Progenitor cell of endocrine pancreas (in vitro differentiated cells): ENCODE data around the gene MNT. TPM values are rescaled to one million over a fixed set of nuclear protein-coding genes. Genes with fewer than 3 reads are reported as not detected.
A peak's percentile ranks its signal among the peaks of the same experiment; 100 is the strongest.

ENCODE experiments used
- DNase-seq: peaks from one replicate; pipeline ENCODE4 v3.0.0; 2021; ENCODE audit warnings: low spot score; ENCODE audit not compliant: unreplicated experiment
- H3K27ac Mint-ChIP-seq: 2 replicates; pipeline ENCODE4 v1.8.0; 2021; ENCODE audit warnings: mild to moderate bottlenecking, moderate library complexity, mixed read lengths
- H3K27me3 Mint-ChIP-seq: 2 replicates; pipeline ENCODE4 v1.8.0; 2021; ENCODE audit warnings: mixed read lengths
- H3K36me3 Mint-ChIP-seq: 2 replicates; pipeline ENCODE4 v1.8.0; 2022; ENCODE audit warnings: mixed read lengths; ENCODE audit not compliant: insufficient read depth
- H3K4me1 Mint-ChIP-seq: 2 replicates; pipeline ENCODE4 v1.8.0; 2021; ENCODE audit warnings: low read depth, mixed read lengths
- H3K4me3 Mint-ChIP-seq: 2 replicates; pipeline ENCODE4 v1.8.0; 2021; ENCODE audit warnings: low read depth, mild to moderate bottlenecking, moderate library complexity, mixed read lengths
- H3K9me3 Mint-ChIP-seq: 2 replicates; pipeline ENCODE4 v1.8.0; 2021; ENCODE audit warnings: low read depth, mixed read lengths
- CTCF ChIP-seq: fragments of 200-600 bp; sonication (generic); IDR thresholded peaks from one replicate; pipeline ENCODE4 v1.5.0; 2021; ENCODE audit warnings: antibody characterized with exemption, mild to moderate bottlenecking; ENCODE audit not compliant: unreplicated experiment
- total RNA-seq: library from RNA; stranded (reverse); gene quantifications from 2 replicates; pipeline ENCODE4 v1.2.1, GENCODE V29; 2021

MNT gene
- total RNA-seq, 1 donor from 2014 or later = 32.1 TPM

- no peaks in the 10 kb centered on the region for H3K9me3 Mint-ChIP-seq
- no peak for TF ChIP-seq CTCF
- DNase-seq = no peak
- H3K4me1 Mint-ChIP-seq = peaks cover 16% of the 10 kb centered on the region
- H3K27me3 Mint-ChIP-seq = no peaks in the 10 kb centered on the region
- H3K27ac Mint-ChIP-seq = peak overlapping the region; percentile 84
- no peak overlapping the region for H3K4me3 Mint-ChIP-seq
- H3K36me3 Mint-ChIP-seq = peaks cover 4% of the 10 kb centered on the region
Measured at GRCh38 chr17:2406903-2407790, 6.3 kb upstream of the MNT start.

DNA sequence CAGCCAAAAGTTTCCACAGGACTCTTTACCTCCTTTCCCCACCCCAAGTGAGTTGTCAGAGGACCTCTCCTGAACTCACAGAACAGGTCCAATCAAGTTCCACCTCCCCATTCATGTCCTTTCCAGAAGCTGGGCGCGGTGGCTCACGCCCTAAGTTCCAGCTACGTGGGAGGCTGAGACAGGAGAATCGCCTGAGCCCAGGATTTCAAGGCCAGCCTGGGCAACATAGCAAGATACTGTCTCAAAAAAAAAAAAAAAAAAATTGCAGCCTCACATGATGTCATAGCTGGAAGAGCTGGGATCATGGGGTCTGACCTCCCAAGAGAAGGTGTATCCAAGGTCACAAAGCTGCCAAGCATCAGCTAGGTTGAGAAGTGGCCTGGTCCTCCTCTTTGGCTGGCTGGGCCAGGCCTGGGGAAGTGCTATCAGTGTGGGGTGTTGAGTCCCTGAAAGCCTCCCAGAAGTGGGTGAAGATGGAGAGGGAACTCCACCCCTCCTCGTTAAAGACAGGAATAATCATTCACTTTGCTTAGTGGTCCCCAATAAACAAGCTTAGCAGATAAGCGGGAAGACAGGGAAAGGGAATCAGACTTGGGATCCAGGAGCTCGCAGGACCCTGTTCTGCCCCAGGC lies 5.5 kb upstream of the MNT start:
- DNase-seq = no peak
- Mint-ChIP-seq H3K9me3 (no peaks in the 10 kb centered on the region), H3K4me1 (peaks cover 17% of the 10 kb centered on the region), H3K36me3 (peaks cover 4% of the 10 kb centered on the region), H3K4me3 (no peak overlapping the region), H3K27ac (peak overlapping the region; percentile 84), H3K27me3 (no peaks in the 10 kb centered on the region)
- no peak for TF ChIP-seq CTCF

GRCh38 chr17:2405247-2405926 lies 4.5 kb upstream of the MNT start:
- no peak for TF ChIP-seq CTCF
- no peaks in the 10 kb centered on the region for H3K9me3 Mint-ChIP-seq
- peaks cover 1% of the 10 kb centered on the region for H3K36me3 Mint-ChIP-seq
- peak overlapping the region; percentile 8 for H3K27ac Mint-ChIP-seq
- H3K4me1 Mint-ChIP-seq = peaks cover 17% of the 10 kb centered on the region
- H3K27me3 Mint-ChIP-seq = no peaks in the 10 kb centered on the region
- no peak overlapping the region for H3K4me3 Mint-ChIP-seq
- DNase-seq = no peak

DNA sequence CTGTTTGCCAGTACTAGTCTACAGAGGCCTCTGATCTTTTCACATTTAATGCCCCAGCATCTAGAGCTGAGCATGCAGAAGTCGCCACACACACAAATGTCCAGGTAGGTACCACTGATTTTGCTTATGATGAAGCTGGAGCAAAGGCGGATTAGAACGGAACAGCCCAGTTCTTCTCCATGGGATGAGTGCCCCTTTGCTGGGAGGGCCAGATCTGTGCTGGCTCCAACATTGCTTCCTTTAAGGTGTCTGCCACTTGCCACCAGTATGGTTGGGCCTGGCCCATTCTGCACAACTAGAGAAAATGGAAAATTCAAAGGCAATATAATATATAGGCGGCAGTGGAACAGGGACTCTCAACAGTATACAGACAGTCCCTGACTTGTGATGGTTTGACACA lies 2.2 kb upstream of the MNT start:
- peak overlapping the region; percentile 86 for H3K27ac Mint-ChIP-seq
- no peak for DNase-seq
- peak overlapping the region; percentile 74 for H3K4me3 Mint-ChIP-seq
- TF ChIP-seq CTCF = no peak
- peaks cover 27% of the 10 kb centered on the region for H3K4me1 Mint-ChIP-seq
- no peaks in the 10 kb centered on the region for H3K27me3 Mint-ChIP-seq
- no peaks in the 10 kb centered on the region for H3K9me3 Mint-ChIP-seq
- H3K36me3 Mint-ChIP-seq = peaks cover 1% of the 10 kb centered on the region

DNA sequence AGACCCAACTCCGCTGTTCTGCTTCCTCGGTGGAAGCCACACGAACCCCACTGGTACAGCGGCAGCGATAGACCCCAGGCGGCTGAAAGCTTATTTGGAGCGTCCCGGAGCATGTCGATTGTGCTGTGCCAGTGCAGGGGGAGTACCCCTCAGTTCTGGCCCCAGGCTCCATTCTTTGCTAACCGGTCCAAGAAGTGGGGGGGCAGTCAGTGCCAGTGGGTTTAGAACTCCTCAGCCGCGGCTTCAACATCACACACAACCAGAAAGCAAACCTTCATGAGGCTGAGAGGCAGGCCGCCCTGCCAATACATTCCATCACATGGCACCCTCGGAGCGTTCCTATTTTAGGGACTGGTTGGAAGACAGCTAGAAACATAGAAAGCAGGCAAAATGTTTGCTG lies 1.7 kb upstream of the MNT start:
- TF ChIP-seq CTCF = no peak
- peaks cover 1% of the 10 kb centered on the region for H3K36me3 Mint-ChIP-seq
- peak overlapping the region; percentile 86 for H3K27ac Mint-ChIP-seq
- no peaks in the 10 kb centered on the region for H3K9me3 Mint-ChIP-seq
- peak overlapping the region; percentile 74 for H3K4me3 Mint-ChIP-seq
- H3K27me3 Mint-ChIP-seq = no peaks in the 10 kb centered on the region
- H3K4me1 Mint-ChIP-seq = peaks cover 32% of the 10 kb centered on the region
- DNase-seq = no peak
